CD4-positive, alpha-beta T cell (primary cell): Measurements from ENCODE around the gene SLX9. TPM values are rescaled to one million over a fixed set of nuclear protein-coding genes. Genes with fewer than 3 reads are reported as not detected.
A peak's percentile ranks its signal among the peaks of the same experiment; 100 is the strongest.

Experiments used
- ATAC-seq: fragments of 200-7000 bp; cut with Tn5 transposase; one replicate; pipeline ENCODE4 v1.10.0; 2022; ENCODE audit warnings: mild to moderate bottlenecking; ENCODE audit not compliant: poor library complexity
- CTCF ChIA-PET: fragments of 350-600 bp; sonication (Branson Sonifier 250); formaldehyde crosslinking; loops from one replicate; lab custom pipeline; 2021; ENCODE audit warnings: antibody characterized with exemption, inconsistent platforms; lab: Charles Lee
- POLR2A ChIA-PET: fragments of 350-600 bp; sonication (Branson Sonifier 250); formaldehyde crosslinking; loops from one replicate; lab custom pipeline; 2021; ENCODE audit warnings: antibody characterized with exemption, inconsistent platforms; lab: Charles Lee
- DNase-seq, 14 experiments: peaks; one replicate each; pipeline ENCODE4 v3.0.0-alpha.2; 2013 to 2020; ENCODE audit warnings: mixed read lengths in 2 of 14
- H3K27ac ChIP-seq, 2 donors: one replicate each; pipeline versions ENCODE4 v1.5.1 to v1.7.0; 2013; ENCODE audit warnings: low read length in 2 of 2, low read depth in 1 of 2, mild to moderate bottlenecking in 1 of 2
- H3K27me3 ChIP-seq, 2 experiments: 1 replicate in 1 of 2; 2 replicates in 1 of 2; pipeline versions ENCODE4 v1.6.1 to v1.7.0; 2013; ENCODE audit warnings: low read length in 2 of 2, control low read depth in 1 of 2, mild to moderate bottlenecking in 1 of 2, moderate library complexity in 1 of 2; ENCODE audit not compliant: insufficient read depth in 2 of 2, control insufficient read depth in 1 of 2
- H3K36me3 ChIP-seq: one replicate; pipeline ENCODE4 v1.6.1; 2013; ENCODE audit warnings: low read length, control low read depth; ENCODE audit not compliant: insufficient read depth
- H3K4me1 ChIP-seq: one replicate; pipeline ENCODE4 v1.6.1; 2013; ENCODE audit warnings: low read length, control low read depth; ENCODE audit not compliant: insufficient read depth
- H3K4me3 ChIP-seq: one replicate; pipeline ENCODE4 v1.5.1; 2013; ENCODE audit warnings: mild to moderate bottlenecking, low read length, moderate library complexity
- H3K9me3 ChIP-seq, 2 experiments: 1 replicate in 1 of 2; 2 replicates in 1 of 2; pipeline versions ENCODE4 v1.6.1 to v1.7.0; 2013; ENCODE audit warnings: low read length in 2 of 2, mild to moderate bottlenecking in 2 of 2, control low read depth in 1 of 2, moderate library complexity in 1 of 2; ENCODE audit not compliant: control insufficient read depth in 1 of 2, insufficient read depth in 1 of 2
- H3K27ac Mint-ChIP-seq: one replicate; pipeline ENCODE4 v1.8.0; 2020; ENCODE audit warnings: mixed read lengths
- H3K27me3 Mint-ChIP-seq: one replicate; pipeline ENCODE4 v1.8.0; 2021; ENCODE audit warnings: mixed read lengths
- H3K36me3 Mint-ChIP-seq: one replicate; pipeline ENCODE4 v1.8.0; 2021; ENCODE audit warnings: low read depth, mixed read lengths
- H3K4me1 Mint-ChIP-seq: one replicate; pipeline ENCODE4 v1.8.0; 2021; ENCODE audit warnings: low read depth, mixed read lengths
- H3K4me3 Mint-ChIP-seq: one replicate; pipeline ENCODE4 v1.8.0; 2020; ENCODE audit warnings: mild to moderate bottlenecking, mixed read lengths
- H3K9me3 Mint-ChIP-seq: one replicate; pipeline ENCODE4 v1.8.0; 2020; ENCODE audit warnings: mixed read lengths
- intact Hi-C, 2 experiments: fragments of 100-400 bp; cut with DNase I in 1 of 2; cut with micrococcal nuclease in 1 of 2; formaldehyde crosslinking; loops; one replicate each; pipeline versions ENCODE4 v1.15.1 to v1.9.0; 2023 to 2025; cut with DNase I, micrococcal nuclease
- polyA plus RNA-seq, 2 donors: library from polyadenylated mRNA; unstranded; fragments of 120-200 nt; gene quantifications; one replicate each; pipeline ENCODE4 v1.2.1, GENCODE V29; 2013
- total RNA-seq, 174 experiments: library from RNA in 2 of 174; stranded (reverse) in 2 of 174; gene quantifications; one replicate each; pipeline ENCODE4 v1.2.3 and lab custom pipeline; 2021 to 2026
- TF ChIP-seq, protein P1 (sequence below): fragments of 200-600 bp; IDR thresholded peaks from one replicate; pipeline ENCODE4 v1.8.0; 2022; ENCODE audit warnings: antibody characterized with exemption, mild to moderate bottlenecking

SLX9 gene
- 1 to 10 TPM; 7.7 to 9.1 TPM for total RNA-seq
- polyA plus RNA-seq (2013, experiment 1 of 2), result 15.5 TPM
- polyA plus RNA-seq (2013, experiment 2 of 2), result 17.0 TPM
- total RNA-seq (lab: John Stamatoyannopoulos, UW), result 3.7 to 53.6 (median 9.9) reads per million in 172 experiments

DNA sequence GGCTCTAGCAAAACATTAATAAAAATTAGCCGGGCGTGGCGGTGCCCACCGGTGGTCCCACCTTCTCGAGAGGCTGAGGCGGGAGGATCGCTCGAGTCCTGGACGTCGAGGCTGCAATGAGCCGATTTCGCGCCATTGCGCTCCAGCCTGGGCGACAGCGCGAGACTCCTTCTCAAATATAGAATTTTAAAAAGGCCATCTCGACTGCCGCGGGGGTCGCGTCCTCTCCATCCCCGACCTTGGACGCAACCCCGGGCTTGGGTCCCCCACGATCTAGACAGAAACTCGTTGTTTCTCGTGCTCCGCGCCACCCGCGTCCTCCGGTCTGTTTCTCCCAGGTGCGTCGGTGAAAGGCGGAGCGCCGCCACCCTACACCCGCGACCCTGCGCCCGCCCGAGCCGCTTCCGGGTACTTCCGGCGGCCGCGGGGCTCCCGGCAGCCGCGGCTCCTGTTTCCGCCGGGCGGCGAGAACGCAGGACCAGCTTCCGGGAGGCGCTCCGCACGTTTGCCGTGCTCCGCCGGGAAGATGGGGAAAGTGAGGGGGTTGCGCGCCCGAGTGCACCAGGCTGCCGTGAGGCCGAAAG, at the start of gene SLX9:
Gene SLX9 (plus strand): TSS at position 498 of the 584 bp plus-strand sequence. CDS start 29 bp downstream, at position 527.
- ChIA-PET POLR2A (interaction anchor here (0.5 to 2.6 kb wide), 10 partner anchors 13 to 185 kb away, joined by 3 to 17 read pairs (median 4); partner anchors contain the start of genes ADARB1, PTTG1IP and UBE2G2), CTCF (interaction anchor here (0.7 to 1.7 kb wide), 5 partner anchors 23 to 201 kb away, joined by 3 to 4 read pairs (median 4); partner anchors contain the start of gene UBE2G2)
- Mint-ChIP-seq H3K4me3 (peak within 1 kb of the TSS; percentile 93), H3K9me3 (no peaks in the 10 kb centered on the region), H3K36me3 (peaks cover 24% of the 10 kb centered on the region), H3K27me3 (no peaks in the 10 kb centered on the region), H3K4me1 (peaks cover 38% of the 10 kb centered on the region), H3K27ac (peak within 1 kb of the TSS; percentile 86)
- peak; percentile 94 for ATAC-seq
- Histone ChIP-seq H3K4me1 (peaks cover 49% of the 10 kb centered on the region), H3K36me3 (peaks cover 13% of the 10 kb centered on the region), H3K4me3 (peak within 1 kb of the TSS; percentile 83), H3K27me3 (no peaks in the 10 kb centered on the region), H3K9me3 (no peaks in the 10 kb centered on the region), H3K27ac (peak within 1 kb of the TSS in 1 of 2 donors; percentile 18)
- TF ChIP-seq, protein P1, sequence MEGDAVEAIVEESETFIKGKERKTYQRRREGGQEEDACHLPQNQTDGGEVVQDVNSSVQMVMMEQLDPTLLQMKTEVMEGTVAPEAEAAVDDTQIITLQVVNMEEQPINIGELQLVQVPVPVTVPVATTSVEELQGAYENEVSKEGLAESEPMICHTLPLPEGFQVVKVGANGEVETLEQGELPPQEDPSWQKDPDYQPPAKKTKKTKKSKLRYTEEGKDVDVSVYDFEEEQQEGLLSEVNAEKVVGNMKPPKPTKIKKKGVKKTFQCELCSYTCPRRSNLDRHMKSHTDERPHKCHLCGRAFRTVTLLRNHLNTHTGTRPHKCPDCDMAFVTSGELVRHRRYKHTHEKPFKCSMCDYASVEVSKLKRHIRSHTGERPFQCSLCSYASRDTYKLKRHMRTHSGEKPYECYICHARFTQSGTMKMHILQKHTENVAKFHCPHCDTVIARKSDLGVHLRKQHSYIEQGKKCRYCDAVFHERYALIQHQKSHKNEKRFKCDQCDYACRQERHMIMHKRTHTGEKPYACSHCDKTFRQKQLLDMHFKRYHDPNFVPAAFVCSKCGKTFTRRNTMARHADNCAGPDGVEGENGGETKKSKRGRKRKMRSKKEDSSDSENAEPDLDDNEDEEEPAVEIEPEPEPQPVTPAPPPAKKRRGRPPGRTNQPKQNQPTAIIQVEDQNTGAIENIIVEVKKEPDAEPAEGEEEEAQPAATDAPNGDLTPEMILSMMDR, result no peak
- peak; percentile 59 to 90 (median 76) for DNase-seq
- intact Hi-C loops, result loop anchor here in 1 of 2 experiments (5.0 kb wide), 1 partner anchor 427 kb away; no protein-coding TSS in a partner anchor

DNA sequence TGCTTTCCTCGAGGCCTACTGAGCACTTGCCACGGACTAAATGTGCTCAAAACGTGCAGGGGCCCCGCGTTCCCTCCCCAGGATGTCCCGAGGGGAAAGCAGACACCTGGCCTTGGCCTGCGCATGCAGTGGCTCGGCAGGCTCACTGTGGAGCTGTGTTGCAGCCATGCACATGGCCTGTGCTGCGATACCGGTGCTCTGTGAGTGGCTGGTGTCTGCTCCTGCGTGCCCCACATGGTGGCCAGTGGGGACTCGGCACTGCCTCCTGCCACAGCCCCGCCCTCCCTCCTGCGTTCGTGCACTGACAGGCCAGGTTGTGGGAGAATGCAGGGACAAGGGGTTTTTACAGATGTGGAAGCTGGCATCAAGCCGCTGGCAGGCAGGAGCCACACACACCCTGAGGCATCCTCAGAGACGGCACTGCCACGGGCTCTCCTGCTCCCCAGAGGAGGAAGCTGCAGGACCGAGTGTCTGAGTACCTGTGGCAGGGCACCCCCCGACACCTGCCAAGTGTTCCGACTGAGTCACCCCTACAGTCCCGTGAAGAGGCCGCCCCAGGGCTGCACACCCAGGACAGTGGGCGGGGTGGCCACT, 49.4 kb upstream of the SLX9 start:
- Histone ChIP-seq H3K27me3 (no peaks in the 10 kb centered on the region), H3K27ac (peak overlapping the region in 1 of 2 donors; percentile 39), H3K4me3 (no peak overlapping the region), H3K36me3 (peaks cover 94% of the 10 kb centered on the region), H3K4me1 (peaks cover 25% of the 10 kb centered on the region), H3K9me3 (no peaks in the 10 kb centered on the region)
- no peaks in the 10 kb centered on the region for H3K9me3 Mint-ChIP-seq
- no peaks in the 10 kb centered on the region for H3K27me3 Mint-ChIP-seq
- ATAC-seq (no peak), DNase-seq (no peak)
- peaks cover 74% of the 10 kb centered on the region for H3K36me3 Mint-ChIP-seq
- no peak overlapping the region for H3K4me3 Mint-ChIP-seq
- TF ChIP-seq, protein P1, result no peak
- peaks cover 15% of the 10 kb centered on the region for H3K4me1 Mint-ChIP-seq
- CTCF ChIA-PET, result no interaction called here
- no peak overlapping the region for H3K27ac Mint-ChIP-seq
- POLR2A ChIA-PET, result interaction anchor here (1.0 to 4.6 kb wide), 3 partner anchors 9 to 93 kb away, joined by 3 to 17 read pairs (median 4); no protein-coding TSS in a partner anchor
- intact Hi-C loops, result no loop called here

GRCh38 chr21:44890961-44891541, 48.8 kb upstream of the SLX9 start:
- Histone ChIP-seq H3K4me1 (peaks cover 25% of the 10 kb centered on the region), H3K27me3 (no peaks in the 10 kb centered on the region), H3K4me3 (no peak overlapping the region), H3K9me3 (no peaks in the 10 kb centered on the region), H3K27ac (peak overlapping the region in 1 of 2 donors; percentile 39), H3K36me3 (peaks cover 90% of the 10 kb centered on the region)
- DNase-seq (no peak), ATAC-seq (no peak)
- Mint-ChIP-seq H3K9me3 (no peaks in the 10 kb centered on the region), H3K27ac (no peak overlapping the region), H3K4me1 (peaks cover 15% of the 10 kb centered on the region), H3K27me3 (no peaks in the 10 kb centered on the region), H3K36me3 (peaks cover 69% of the 10 kb centered on the region), H3K4me3 (no peak overlapping the region)
- intact Hi-C loops, result no loop called here
- CTCF ChIA-PET, result no interaction called here
- POLR2A ChIA-PET, result interaction anchor here (1.0 to 4.6 kb wide), 4 partner anchors 9 to 94 kb away, joined by 3 to 17 read pairs (median 4); no protein-coding TSS in a partner anchor
- TF ChIP-seq, protein P1, result no peak
